NCI-H460 (cell line): Measurements from ENCODE around the gene FGF22. TPM values are rescaled to one million over a fixed set of nuclear protein-coding genes. Genes with fewer than 3 reads are reported as not detected.

Experiments used
- total RNA-seq: library from RNA; depleted of rRNA; stranded (reverse); fragments of >200 nt; shearing (Covaris generic); gene quantifications from 2 replicates; pipeline ENCODE4 v1.2.3, GENCODE V29; 2014; rRNA removed

FGF22 gene
- total RNA-seq, 1 experiment from 2014 or later, result not detected

Other genes starting within 250 kb of the FGF22 start
- 0.05 and 0.12 TPM in 2 replicates for gene C2CD4C, start 230.7 kb upstream of the FGF22 start, total RNA-seq
- gene SHC2, start 178.8 kb upstream of the FGF22 start, total RNA-seq, result 0.58 and 1.1 TPM in 2 replicates
- gene MADCAM1, start 143.4 kb upstream of the FGF22 start, total RNA-seq, result not detected in 2 replicates
- 10.5 and 14.6 TPM in 2 replicates for gene TPGS1, start 132.4 kb upstream of the FGF22 start, total RNA-seq
- gene CDC34, start 108.1 kb upstream of the FGF22 start, total RNA-seq, result 60.6 and 66.0 TPM in 2 replicates
- not detected in 2 replicates for gene GZMM, start 95.8 kb upstream of the FGF22 start, total RNA-seq
- gene BSG, start 67.3 kb upstream of the FGF22 start, total RNA-seq, result 614 and 702 TPM in 2 replicates
- gene HCN2, start 50.0 kb upstream of the FGF22 start, total RNA-seq, result 0.45 and 0.63 TPM in 2 replicates
- gene POLRMT, start 6.3 kb upstream of the FGF22 start, total RNA-seq, result 25.0 and 29.9 TPM in 2 replicates
- gene RNF126, start 23.3 kb downstream of the FGF22 start, total RNA-seq, result 27.0 and 33.5 TPM in 2 replicates
- gene FSTL3, start 36.5 kb downstream of the FGF22 start, total RNA-seq, result 43.3 and 51.7 TPM in 2 replicates
- not detected in 2 replicates for gene PRSS57, start 55.6 kb downstream of the FGF22 start, total RNA-seq
- 4.2 and 7.6 TPM in 2 replicates for gene PALM, start 69.1 kb downstream of the FGF22 start, total RNA-seq
- 24.1 and 30.1 TPM in 2 replicates for gene MISP, start 111.2 kb downstream of the FGF22 start, total RNA-seq
- 236 and 249 TPM in 2 replicates for gene PTBP1, start 157.6 kb downstream of the FGF22 start, total RNA-seq
- 2.6 and 3.0 TPM in 2 replicates for gene PLPPR3, start 182.1 kb downstream of the FGF22 start, total RNA-seq
- 0.35 TPM in 1 of 2 replicates, not detected in the other for gene AZU1, start 188.0 kb downstream of the FGF22 start, total RNA-seq
- 0.50 and 1.4 TPM in 2 replicates for gene PRTN3, start 201.1 kb downstream of the FGF22 start, total RNA-seq
- gene ELANE, start 212.4 kb downstream of the FGF22 start, total RNA-seq, result 0.40 TPM in 1 of 2 replicates, not detected in the other
- gene CFD, start 219.8 kb downstream of the FGF22 start, total RNA-seq, result 9.2 and 14.1 TPM in 2 replicates